ENCODE results near the gene CEP78. TPM values are rescaled to one million over a fixed set of nuclear protein-coding genes. Genes with fewer than 3 reads are reported as not detected.

The CEP78 gene
- total RNA-seq, 1 donor from 2014 or later: 21.5 TPM

GRCh38 chr9:78261403-78262001 is 25.6 kb downstream of the CEP78 start:
- peaks cover 6% of the 10 kb centered on the region for H3K36me3 Mint-ChIP-seq (ENCODE audit: low read depth, unreplicated experiment)

DNA sequence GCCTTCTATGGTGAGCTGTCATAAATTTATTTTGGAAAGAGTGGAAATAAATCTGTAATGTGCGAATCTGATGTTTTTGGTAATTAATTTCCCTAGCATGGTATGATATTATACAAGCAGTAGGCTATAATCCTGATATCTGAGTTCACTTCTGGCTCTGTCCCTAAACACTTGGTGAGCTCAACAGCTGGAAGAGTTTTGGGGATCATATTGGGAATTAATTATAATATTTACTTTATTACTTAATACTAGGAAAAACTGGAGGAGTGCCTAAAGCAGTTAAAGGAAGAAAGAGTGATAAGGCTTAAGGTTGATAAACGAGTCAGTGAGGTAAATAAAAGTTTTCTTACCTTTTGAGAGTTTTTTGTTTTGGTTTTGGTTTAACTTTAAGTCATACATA is 26.8 kb downstream of the CEP78 start:
- FAIRE-seq: no peak
- H3K4me3 Mint-ChIP-seq (ENCODE audit: unreplicated experiment): no peak overlapping the region

More at GRCh38 chr9:78261403-78262001, 25.6 kb downstream of the CEP78 start:
- Histone ChIP-seq H3K4me1 (ENCODE audit: insufficient read depth, low read length) (no peaks in the 10 kb centered on the region), H2AFZ (ENCODE audit: low read depth, low read length) (no peak overlapping the region), H3K9ac (ENCODE audit: low read length) (no peak overlapping the region), H3K79me2 (ENCODE audit: insufficient read depth, low read length) (no peaks in the 10 kb centered on the region), H3K4me3 (ENCODE audit: insufficient read depth, low read depth, low read length) (no peak overlapping the region), H4K20me1 (ENCODE audit: insufficient read depth, low read length) (no peaks in the 10 kb centered on the region), H3K27me3 (ENCODE audit: insufficient read depth, low read length) (no peaks in the 10 kb centered on the region), H3K9me3 (ENCODE audit: insufficient read depth, low read depth, low read length) (no peaks in the 10 kb centered on the region), H3K4me2 (ENCODE audit: low read length) (no peak overlapping the region), H3K36me3 (ENCODE audit: insufficient read depth, low read length) (peaks cover 15% of the 10 kb centered on the region), H3K27ac (ENCODE audit: low read depth, low read length) (no peak overlapping the region)
- Mint-ChIP-seq H3K9me3 (ENCODE audit: unreplicated experiment) (no peaks in the 10 kb centered on the region), H3K4me1 (ENCODE audit: low read depth, unreplicated experiment) (no peaks in the 10 kb centered on the region), H3K4me3 (ENCODE audit: unreplicated experiment) (no peak overlapping the region), H3K27ac (ENCODE audit: unreplicated experiment) (no peak overlapping the region), H3K27me3 (ENCODE audit: low read depth, unreplicated experiment) (no peaks in the 10 kb centered on the region)
- TF ChIP-seq EZH2 (IDR thresholded peaks at IDR 0.05; ENCODE audit: insufficient read depth, low read length) (no peak), CTCF (IDR thresholded peaks at IDR 0.05; ENCODE audit: insufficient read depth, low read depth, low read length) (peak; percentile 50)
- FAIRE-seq (peak; percentile 49), DNase-seq (ENCODE audit: low read depth) (peak; percentile 14)

More for the DNA sequence above, 26.8 kb downstream of the CEP78 start:
- Histone ChIP-seq H3K27ac (ENCODE audit: low read depth, low read length) (no peak overlapping the region), H3K27me3 (ENCODE audit: insufficient read depth, low read length) (no peaks in the 10 kb centered on the region), H4K20me1 (ENCODE audit: insufficient read depth, low read length) (no peaks in the 10 kb centered on the region), H3K36me3 (ENCODE audit: insufficient read depth, low read length) (peaks cover 21% of the 10 kb centered on the region), H3K4me3 (ENCODE audit: insufficient read depth, low read depth, low read length) (no peak overlapping the region), H3K79me2 (ENCODE audit: insufficient read depth, low read length) (no peaks in the 10 kb centered on the region), H3K9me3 (ENCODE audit: insufficient read depth, low read depth, low read length) (no peaks in the 10 kb centered on the region), H3K9ac (ENCODE audit: low read length) (no peak overlapping the region), H2AFZ (ENCODE audit: low read depth, low read length) (no peak overlapping the region), H3K4me1 (ENCODE audit: insufficient read depth, low read length) (no peaks in the 10 kb centered on the region), H3K4me2 (ENCODE audit: low read length) (no peak overlapping the region)
- no peak for DNase-seq (ENCODE audit: low read depth)
- no peak overlapping the region for H3K27ac Mint-ChIP-seq (ENCODE audit: unreplicated experiment)
- no peak for TF ChIP-seq EZH2 (IDR thresholded peaks at IDR 0.05; ENCODE audit: insufficient read depth, low read length)
- no peak for TF ChIP-seq CTCF (IDR thresholded peaks at IDR 0.05; ENCODE audit: insufficient read depth, low read depth, low read length)
- H3K36me3 Mint-ChIP-seq (ENCODE audit: low read depth, unreplicated experiment): peaks cover 3% of the 10 kb centered on the region
- no peaks in the 10 kb centered on the region for H3K9me3 Mint-ChIP-seq (ENCODE audit: unreplicated experiment)
- no peaks in the 10 kb centered on the region for H3K27me3 Mint-ChIP-seq (ENCODE audit: low read depth, unreplicated experiment)
- no peaks in the 10 kb centered on the region for H3K4me1 Mint-ChIP-seq (ENCODE audit: low read depth, unreplicated experiment)
